Activated CD8-positive, alpha-beta memory T cell treated with anti-CD3 and anti-CD28 coated beads, Interleukin-2, amount 50 U/mL, for 1 hour (primary cell): ENCODE results near the gene IFNAR1.

Source experiments
- DNase-seq: peaks from one replicate; pipeline ENCODE4 v3.0.0-alpha.2; 2020; ENCODE audit errors: extremely low read depth

IFNAR1 gene

DNA sequence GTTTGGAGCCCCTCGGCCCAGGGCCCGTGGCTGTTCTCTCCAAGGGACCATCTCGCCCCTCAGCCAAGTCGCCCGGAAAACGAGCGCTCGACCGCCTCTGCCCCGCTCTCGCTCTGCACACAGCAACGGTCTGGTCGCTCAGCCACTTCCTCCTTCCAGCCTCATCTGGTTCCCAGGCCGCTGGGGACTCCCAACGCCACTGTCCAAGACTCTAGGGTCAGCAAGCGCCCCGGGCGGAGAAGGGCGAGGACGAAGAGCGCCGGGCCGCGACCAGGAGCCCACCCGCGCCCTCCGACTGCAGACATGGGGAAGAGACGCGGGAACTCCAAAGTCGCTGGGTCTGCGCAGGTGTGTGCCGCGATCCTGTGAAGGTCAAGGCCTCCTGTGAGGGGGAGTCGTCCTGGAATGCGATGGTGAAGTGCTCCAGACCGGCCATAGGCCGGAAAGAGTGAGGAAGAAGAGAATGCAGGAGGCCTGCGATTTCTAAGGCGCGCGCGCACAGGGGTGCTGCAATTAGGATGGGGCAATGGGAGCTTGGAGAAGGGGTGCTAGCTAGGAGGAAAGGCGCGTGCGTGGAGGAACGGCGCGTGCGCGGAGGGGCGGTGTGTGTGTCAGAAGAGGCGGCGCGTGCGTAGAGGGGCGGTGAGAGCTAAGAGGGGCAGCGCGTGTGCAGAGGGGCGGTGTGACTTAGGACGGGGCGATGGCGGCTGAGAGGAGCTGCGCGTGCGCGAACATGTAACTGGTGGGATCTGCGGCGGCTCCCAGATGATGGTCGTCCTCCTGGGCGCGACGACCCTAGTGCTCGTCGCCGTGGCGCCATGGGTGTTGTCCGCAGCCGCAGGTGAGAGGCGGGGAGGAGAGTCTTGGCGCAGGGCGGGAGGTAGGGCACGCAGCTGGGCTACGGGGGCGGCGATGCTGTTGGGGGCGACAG is at the start of gene IFNAR1:
TSS of gene IFNAR1 (plus strand) at position 680 of the 931 bp plus-strand sequence. CDS start at position 766, 86 bp downstream.
- peak; percentile 99 for DNase-seq

DNA sequence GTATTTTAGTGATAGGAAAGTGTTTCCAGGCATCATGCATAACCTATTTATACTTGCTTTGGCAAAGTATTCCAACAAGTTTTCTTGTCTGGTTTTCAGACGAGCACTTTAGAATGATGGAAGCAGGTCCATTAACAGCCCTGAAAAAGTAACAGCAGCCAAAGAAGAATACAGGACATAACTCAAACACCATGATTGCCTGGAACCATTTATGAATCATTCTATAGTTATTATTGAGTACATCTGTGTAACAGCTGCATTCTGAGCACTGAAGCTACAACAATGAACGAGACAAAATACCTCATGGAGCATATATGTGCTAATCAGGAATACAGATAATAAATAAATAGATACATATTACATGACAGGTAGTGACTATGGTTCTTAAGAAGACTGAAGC is 46.0 kb upstream of the IFNAR1 start:
- DNase-seq, result no peak

GRCh38 chr21:33279330-33279820 is 45.4 kb upstream of the IFNAR1 start:
- DNase-seq, result no peak

DNA sequence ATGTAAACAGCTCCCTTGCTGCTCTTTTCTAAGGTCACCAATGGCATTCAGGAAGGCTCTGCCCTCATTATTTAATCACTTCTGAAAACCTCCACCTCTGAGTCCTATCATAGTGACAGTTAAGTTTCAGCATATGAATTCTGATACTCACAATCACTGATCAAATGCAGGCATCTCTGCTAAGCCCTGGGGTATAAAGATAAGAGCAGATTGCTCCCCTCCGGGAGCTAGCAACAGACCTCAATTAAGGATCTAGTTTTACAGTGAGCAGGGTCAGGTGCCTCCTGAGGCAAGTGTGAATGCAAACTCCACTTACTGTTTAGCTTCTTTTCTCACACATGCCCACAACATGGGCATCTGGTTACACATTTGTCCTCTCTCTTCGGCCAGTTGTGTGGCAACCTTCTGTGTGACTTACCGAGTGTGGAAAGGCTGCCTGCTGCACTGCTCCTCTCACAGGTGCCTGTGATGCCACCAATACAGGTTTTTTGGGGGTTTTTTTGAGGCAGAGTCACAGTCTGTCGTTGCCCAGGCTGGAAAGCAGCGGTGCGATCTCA is 43.6 kb upstream of the IFNAR1 start:
- DNase-seq, result no peak

GRCh38 chr21:33283203-33283602 is 41.6 kb upstream of the IFNAR1 start:
- DNase-seq, result no peak

- no peak for DNase-seq
These were observed 38.7 kb upstream of the IFNAR1 start for GRCh38 chr21:33286076-33286475.

DNA sequence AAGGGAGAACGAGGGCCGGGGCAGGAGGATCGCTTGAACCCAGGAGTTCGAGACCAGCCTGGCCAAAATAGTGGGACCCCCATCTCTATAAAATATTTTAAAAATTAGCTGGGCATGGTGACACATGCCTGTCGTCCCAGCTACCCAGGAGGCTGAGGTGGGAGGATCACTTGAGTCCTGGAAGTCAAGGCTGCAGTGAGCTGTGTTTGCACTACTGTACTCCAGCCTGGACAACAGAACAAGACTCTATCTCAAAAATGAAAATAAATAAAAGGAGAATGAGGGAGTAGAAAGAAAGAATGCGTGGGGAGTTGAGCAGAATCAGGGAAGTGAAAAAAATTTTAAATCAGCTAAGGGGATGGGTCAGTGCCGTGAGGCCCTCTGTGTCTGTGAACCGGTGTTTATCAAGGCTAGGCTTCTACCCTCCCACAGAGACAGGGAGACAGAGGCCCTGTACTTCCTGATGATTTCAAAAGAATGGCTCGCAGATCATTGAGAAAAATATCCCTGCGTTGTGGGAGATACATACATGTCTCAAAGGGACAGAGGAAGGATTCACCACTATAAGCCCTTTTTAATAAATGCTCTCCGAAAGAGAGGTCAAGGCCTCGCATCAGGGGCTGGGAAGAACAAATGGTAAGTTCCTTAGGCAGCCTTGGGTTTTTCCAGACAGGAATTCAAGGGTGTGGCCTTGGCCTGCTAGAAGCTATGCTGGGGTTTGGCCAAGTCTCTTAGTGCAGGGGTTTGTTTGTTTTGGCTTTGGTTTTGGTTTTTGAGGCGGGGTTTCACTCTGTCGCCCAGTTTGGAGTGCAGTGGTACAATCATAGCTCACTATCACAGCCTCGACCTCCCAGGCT is 37.9 kb upstream of the IFNAR1 start:
- DNase-seq, result no peak

- no peak for DNase-seq
These were observed 35.5 kb upstream of the IFNAR1 start for GRCh38 chr21:33289199-33289819.

GRCh38 chr21:33290441-33290840 is 34.3 kb upstream of the IFNAR1 start:
- no peak for DNase-seq

- no peak for DNase-seq
These were observed 33.1 kb upstream of the IFNAR1 start for GRCh38 chr21:33291686-33292085.

GRCh38 chr21:33292724-33293123 is 32.0 kb upstream of the IFNAR1 start:
- DNase-seq, result no peak

DNA sequence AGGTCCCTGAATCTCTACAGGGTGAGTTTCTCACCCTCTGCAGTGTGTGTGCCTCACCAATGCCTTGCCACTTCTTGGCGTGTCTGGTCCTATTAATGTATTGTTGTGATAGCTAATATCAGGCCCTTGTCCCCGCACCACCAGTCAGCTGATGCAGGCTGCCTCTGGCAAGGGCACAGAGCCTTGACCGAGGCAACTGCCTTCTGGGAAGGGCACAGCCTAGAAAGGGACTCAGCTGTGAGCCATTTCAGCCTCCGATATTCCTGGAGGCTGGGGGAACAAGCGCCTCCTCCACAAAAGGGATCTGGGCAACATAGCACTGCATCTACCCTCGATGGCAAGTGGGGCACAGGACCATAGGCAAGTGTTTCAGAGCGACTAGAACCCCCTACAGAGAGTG is 31.6 kb upstream of the IFNAR1 start:
- DNase-seq, result no peak

- no peak for DNase-seq
These were observed 31.0 kb upstream of the IFNAR1 start for GRCh38 chr21:33293811-33294216.

GRCh38 chr21:33296156-33296555 is 28.6 kb upstream of the IFNAR1 start:
- no peak for DNase-seq

DNA sequence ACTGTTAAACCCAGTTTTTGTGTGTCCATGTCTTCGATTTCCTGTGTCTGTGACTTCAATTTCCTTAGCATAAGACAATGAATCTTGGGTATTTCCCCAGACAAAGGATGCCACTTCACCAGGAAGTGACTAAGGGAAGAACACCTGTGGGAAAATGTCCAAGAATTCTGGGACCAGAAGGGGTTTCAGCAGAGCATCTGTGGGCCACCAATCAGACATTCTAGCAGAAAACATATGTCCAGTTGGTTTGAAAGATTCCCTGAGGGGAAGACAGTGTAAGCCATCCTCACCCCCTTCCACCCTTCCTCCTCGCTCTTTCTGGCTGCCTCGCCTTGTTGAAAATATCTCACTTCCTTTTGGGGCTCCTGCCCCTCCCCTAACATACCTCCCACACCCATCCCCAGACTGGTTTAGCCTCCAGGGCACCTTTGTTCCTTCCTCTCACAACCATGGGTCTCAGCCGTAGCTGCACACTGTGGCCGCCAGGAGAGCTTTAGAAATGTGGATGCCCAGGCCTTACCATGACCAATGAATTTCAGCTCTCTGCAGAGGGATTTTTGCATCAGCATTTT is 25.5 kb upstream of the IFNAR1 start:
- no peak for DNase-seq

DNA sequence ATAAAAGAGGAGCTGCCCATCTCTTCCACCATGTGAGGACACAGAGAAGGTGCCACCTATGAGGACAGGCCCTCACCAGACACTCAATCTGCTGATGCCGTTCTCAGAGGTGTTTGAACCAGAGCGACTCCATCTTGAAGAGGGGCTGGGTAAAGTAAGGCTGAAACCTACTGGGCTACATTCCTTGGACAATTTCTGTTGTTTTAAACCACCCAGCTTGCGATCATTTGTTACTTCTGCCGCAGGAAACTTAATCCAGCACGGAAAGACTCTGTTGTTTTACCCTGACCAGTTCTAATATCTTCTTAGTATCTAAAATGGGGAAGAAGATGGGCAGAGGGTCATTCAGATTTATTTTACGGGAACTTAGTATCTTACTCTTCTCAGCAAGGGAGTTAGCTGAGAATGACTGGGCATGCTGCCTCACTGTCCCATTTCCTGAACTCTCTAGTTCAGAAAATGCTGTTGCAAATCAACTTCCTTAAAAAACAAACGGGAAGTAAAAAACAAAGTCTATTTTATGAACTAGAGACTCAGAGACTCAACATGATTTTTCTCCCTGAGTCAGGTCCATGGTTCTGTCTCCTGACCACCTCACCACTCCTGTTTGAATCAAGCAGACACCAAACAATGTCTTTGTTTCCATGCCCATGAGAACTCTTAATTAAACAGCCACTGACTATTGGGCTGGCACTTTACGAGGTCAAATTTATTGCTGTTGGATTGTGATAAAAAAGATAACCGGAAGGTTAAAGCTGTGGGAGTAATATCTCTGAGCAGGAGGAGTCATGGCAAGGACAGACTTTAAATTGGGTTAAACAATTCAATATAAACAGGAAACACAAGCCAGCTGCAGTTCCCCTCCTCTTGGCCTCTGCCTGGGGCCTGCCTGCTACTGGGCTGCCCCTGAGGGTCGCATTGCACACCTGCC is 23.8 kb upstream of the IFNAR1 start:
- no peak for DNase-seq

GRCh38 chr21:33301632-33302002 is 23.2 kb upstream of the IFNAR1 start:
- DNase-seq, result no peak

GRCh38 chr21:33302055-33302454 is 22.7 kb upstream of the IFNAR1 start:
- no peak for DNase-seq

DNA sequence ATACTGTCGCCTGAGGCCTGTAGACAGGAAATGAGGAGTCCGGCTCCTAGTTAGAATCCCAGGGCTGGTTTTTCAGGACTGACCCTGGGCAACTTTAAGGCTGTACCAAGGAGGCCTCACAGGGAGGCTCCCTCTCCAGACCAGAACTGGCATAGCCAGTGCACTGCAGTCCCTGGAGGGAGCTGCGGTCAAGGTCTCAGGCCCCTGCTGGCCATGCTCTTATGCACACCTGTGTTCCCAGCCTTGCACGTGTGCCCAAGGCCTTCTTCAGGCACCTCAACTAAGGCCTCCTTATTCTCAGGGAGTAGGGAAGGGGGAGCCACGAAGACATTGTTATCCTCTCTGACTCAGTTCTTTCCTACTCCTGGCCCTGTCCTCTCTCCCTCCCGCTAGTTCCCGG is 22.0 kb upstream of the IFNAR1 start:
- DNase-seq, result no peak

DNA sequence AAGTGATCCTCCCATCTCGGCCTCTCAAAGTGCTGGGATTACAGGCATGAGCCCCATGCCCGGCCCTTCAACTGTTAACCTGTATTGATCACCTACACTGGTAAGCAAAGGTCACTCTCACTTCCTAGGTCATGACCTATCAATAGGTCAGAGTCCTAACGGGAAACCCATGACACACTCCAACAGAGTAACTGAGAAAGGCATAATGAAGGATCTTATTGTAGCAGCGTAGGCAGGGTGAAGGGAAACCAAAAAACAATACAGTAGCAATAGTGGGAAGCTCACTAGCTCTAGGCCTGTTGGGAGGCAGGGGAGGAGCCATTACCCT is 19.5 kb upstream of the IFNAR1 start:
- DNase-seq, result no peak
